ENCODE results near the gene CACTIN.
"Not testable (repeated sequence)": the region's sequence is repeated elsewhere in the genome, so short reads cannot be mapped to it uniquely, and the experiment has no call there.

The CACTIN gene

GRCh38 chr19:3661284-3662238, 35.0 kb upstream of the CACTIN start:
- DNase-seq, result no peak

GRCh38 chr19:3660493-3661219, 34.1 kb upstream of the CACTIN start:
- DNase-seq, result no peak

- no peak for DNase-seq
Observed at GRCh38 chr19:3659746-3660112, 33.1 kb upstream of the CACTIN start.

- DNase-seq, result no peak
Observed at GRCh38 chr19:3658870-3659745, 32.5 kb upstream of the CACTIN start.

- DNase-seq, result no peak
Observed at GRCh38 chr19:3658004-3658869, 31.6 kb upstream of the CACTIN start.

GRCh38 chr19:3657395-3657769, 30.8 kb upstream of the CACTIN start:
- DNase-seq, result no peak

- DNase-seq, result no peak
Observed at GRCh38 chr19:3656747-3657394, 30.3 kb upstream of the CACTIN start.

- no peak for DNase-seq
Observed at GRCh38 chr19:3656073-3656746, 29.6 kb upstream of the CACTIN start.

GRCh38 chr19:3655402-3656072, 28.9 kb upstream of the CACTIN start:
- peak; percentile 76 for DNase-seq

- no peak for DNase-seq
Observed at GRCh38 chr19:3653865-3654513, 27.4 kb upstream of the CACTIN start.

- no peak for DNase-seq
Observed at GRCh38 chr19:3653081-3653795, 26.6 kb upstream of the CACTIN start.

- DNase-seq, result no peak
Observed at GRCh38 chr19:3652422-3652821, 25.8 kb upstream of the CACTIN start.

GRCh38 chr19:3651684-3652083, 25.1 kb upstream of the CACTIN start:
- no peak for DNase-seq

- DNase-seq, result no peak
Observed at GRCh38 chr19:3649888-3650287, 23.3 kb upstream of the CACTIN start.

- DNase-seq, result no peak
Observed at GRCh38 chr19:3648037-3648905, 21.7 kb upstream of the CACTIN start.

- DNase-seq, result not testable (repeated sequence)
Observed at GRCh38 chr19:3647102-3647501, 20.5 kb upstream of the CACTIN start.

- DNase-seq, result no peak
Observed at GRCh38 chr19:3646336-3647092, 19.9 kb upstream of the CACTIN start.
